Measurements from ENCODE around the gene PTGIR. TPM values are rescaled to one million over a fixed set of nuclear protein-coding genes. Genes with fewer than 3 reads are reported as not detected.

Gene PTGIR
- total and polyA plus RNA-seq, 10 of the 15 experiments (the other 5 are each of a cell fraction or from before 2014, with no cell fraction given), result 0.34 to 29.1 (median 9.9) TPM

- Histone ChIP-seq H3K9ac (ENCODE audit: control insufficient read depth, insufficient read depth, low read length) (no peak overlapping the region), H3K4me2 (ENCODE audit: control insufficient read depth, insufficient read depth) (no peak overlapping the region), H3K4me1 (ENCODE audit: control insufficient read depth, insufficient read depth, low read length) (no peaks in the 10 kb centered on the region), H3K4me3 (no peak overlapping the region), H3K9me3 (replicated peaks; ENCODE audit: control insufficient read depth, insufficient read depth, low read length) (no peaks in the 10 kb centered on the region), H3K27ac (ENCODE audit: control insufficient read depth, insufficient read depth) (no peak overlapping the region), H3K79me2 (ENCODE audit: control insufficient read depth, insufficient read depth, low read length) (no peaks in the 10 kb centered on the region), H3K27me3 (replicated peaks in 1 of 2; ENCODE audit: control insufficient read depth in 2 of 2, insufficient read depth in 2 of 2, low read length in 1 of 2) (no peaks in the 10 kb centered on the region), H2AFZ (ENCODE audit: control insufficient read depth, low read depth, low read length) (no peak overlapping the region), H3K36me3 (ENCODE audit: control insufficient read depth in 2 of 2, insufficient read depth in 2 of 2, low read length in 1 of 2) (no peaks in the 10 kb centered on the region), H4K20me1 (ENCODE audit: control insufficient read depth, insufficient read depth) (no peaks in the 10 kb centered on the region)
- SMC1A ChIA-PET (ENCODE audit: uncharacterized antibody, unreplicated experiment), result interaction anchor here (0.6 kb wide), 1 partner anchor 17 kb away, joined by 3 read pairs; no protein-coding TSS in a partner anchor
- 39% methylated on average over 6 of the region's 8 CpGs for WGBS (ENCODE audit: insufficient coverage, insufficient replicate concordance, low lambda C conversion rate, missing lambda C conversion rate)
- DNase-seq (ENCODE audit: low read depth, low spot score) (no peak), FAIRE-seq (no peak), ATAC-seq (no peak)
- intact Hi-C loops (cut with micrococcal nuclease; ENCODE audit: unreplicated experiment) (no loop called here), in situ Hi-C loops (cut with MboI) (no loop called here)
- RAD21 ChIA-PET (ENCODE audit: unreplicated experiment), result no interaction called here
- no peak for TF ChIP-seq CHD4 (IDR thresholded peaks at IDR 0.05)
- BruUV-seq (replicated peaks), result no TSS peak
- CTCF ChIA-PET, result interaction anchor here (1.6 kb wide), 1 partner anchor 31 kb away, joined by 7 read pairs; no protein-coding TSS in a partner anchor
- POLR2A ChIA-PET, result no interaction called here
Measured at GRCh38 chr19:46573679-46574498, 51.0 kb downstream of the PTGIR start.

- SMC1A ChIA-PET (ENCODE audit: uncharacterized antibody, unreplicated experiment), result no interaction called here
- in situ Hi-C loops (cut with MboI), result no loop called here
- H3K4me1 ChIP-seq (ENCODE audit: control insufficient read depth, insufficient read depth, low read length), result no peaks in the 10 kb centered on the region
- no peaks in the 10 kb centered on the region for H3K27me3 ChIP-seq (replicated peaks in 1 of 2; ENCODE audit: control insufficient read depth in 2 of 2, insufficient read depth in 2 of 2, low read length in 1 of 2)
- CTCF ChIA-PET, result interaction anchor here (0.6 to 0.8 kb wide), 3 partner anchors 42 to 894 kb away, joined by 3 to 4 read pairs (median 4); no protein-coding TSS in a partner anchor
- POLR2A ChIA-PET, result interaction anchor here (0.6 kb wide), 1 partner anchor 824 kb away, joined by 3 read pairs; no protein-coding TSS in a partner anchor
- RAD21 ChIA-PET (ENCODE audit: unreplicated experiment), result no interaction called here
- H3K4me3 ChIP-seq, result no peak overlapping the region
- no peaks in the 10 kb centered on the region for H3K9me3 ChIP-seq (replicated peaks; ENCODE audit: control insufficient read depth, insufficient read depth, low read length)
- 47% methylated on average over 4 of the region's 5 CpGs for WGBS (ENCODE audit: insufficient coverage, insufficient replicate concordance, low lambda C conversion rate, missing lambda C conversion rate)
- H3K27ac ChIP-seq (ENCODE audit: control insufficient read depth, insufficient read depth), result no peak overlapping the region
- no TSS peak for BruUV-seq (replicated peaks)
- H4K20me1 ChIP-seq (ENCODE audit: control insufficient read depth, insufficient read depth), result no peaks in the 10 kb centered on the region
- H2AFZ ChIP-seq (ENCODE audit: control insufficient read depth, low read depth, low read length), result no peak overlapping the region
- H3K9ac ChIP-seq (ENCODE audit: control insufficient read depth, insufficient read depth, low read length), result no peak overlapping the region
- FAIRE-seq (no peak), ATAC-seq (0 out of 3 replicates have a peak, but pooled peaks have one; percentile 34), DNase-seq (ENCODE audit: low read depth, low spot score) (no peak)
- intact Hi-C loops (cut with micrococcal nuclease; ENCODE audit: unreplicated experiment), result no loop called here
- no peaks in the 10 kb centered on the region for H3K79me2 ChIP-seq (ENCODE audit: control insufficient read depth, insufficient read depth, low read length)
- TF ChIP-seq CTCF (IDR thresholded peaks at IDR 0.05 in 2 of 3, conservative IDR thresholded peaks at IDR 0.05 in 1 of 3; ENCODE audit: control insufficient read depth in 2 of 3, extremely low read depth in 1 of 3, insufficient read depth in 1 of 3, low read depth in 3 of 3, low read length in 3 of 3), result 0 out of 6 replicates have a peak, but pooled peaks of 1 of the 3 experiments have one; percentile 7
- TF ChIP-seq CBX3 (IDR thresholded peaks at IDR 0.05; ENCODE audit: borderline replicate concordance, low read depth), result no peak
- H3K36me3 ChIP-seq (ENCODE audit: control insufficient read depth in 2 of 2, insufficient read depth in 2 of 2, low read length in 1 of 2), result no peaks in the 10 kb centered on the region
- H3K4me2 ChIP-seq (ENCODE audit: control insufficient read depth, insufficient read depth), result no peak overlapping the region
Measured at GRCh38 chr19:46571495-46571894, 53.4 kb downstream of the PTGIR start.

Other genes with a start within 250 kb of the PTGIR start
Only the 7 nearest of the 13 such genes appear.
- gene PNMA8B, start 129.2 kb downstream of the PTGIR start, total RNA-seq (2014; rRNA removed), result not detected in 2 replicates
- gene PNMA8B, start 129.2 kb downstream of the PTGIR start, total RNA-seq (2014; rRNA removed; fragmentation: Illumina TruSeq; extraction: Trizol), result not detected in 2 replicates
- gene PNMA8B, start 129.2 kb downstream of the PTGIR start, total RNA-seq (2021), result not detected in 2 replicates
- gene PNMA8B, start 129.2 kb downstream of the PTGIR start, polyA plus RNA-seq (2011; rRNA removed), result not detected in 2 replicates
- gene PNMA8B, start 129.2 kb downstream of the PTGIR start, polyA plus RNA-seq (2014; fragmentation: Illumina TruSeq; extraction: Trizol), result 0.01 TPM in 1 of 2 replicates, not detected in the other
- not detected for gene PNMA8B, start 129.2 kb downstream of the PTGIR start, polyA plus RNA-seq (2014; fragmentation: Nextera tagmentation; extraction: Ambion mirVana)
- not detected in 2 replicates for gene PNMA8B, start 129.2 kb downstream of the PTGIR start, polyA plus RNA-seq (2014; rRNA removed)
- gene PNMA8B, start 129.2 kb downstream of the PTGIR start, polyA plus RNA-seq (2016; fragmentation: Nextera tagmentation; extraction: Ambion mirVana), result not detected
- gene CALM3, start 23.8 kb downstream of the PTGIR start, total RNA-seq (2014; rRNA removed), result 177 and 178 TPM in 2 replicates
- gene CALM3, start 23.8 kb downstream of the PTGIR start, total RNA-seq (2014; rRNA removed; fragmentation: Illumina TruSeq; extraction: Trizol), result 197 and 205 TPM in 2 replicates
- gene CALM3, start 23.8 kb downstream of the PTGIR start, total RNA-seq (2021), result 371 and 375 TPM in 2 replicates
- gene CALM3, start 23.8 kb downstream of the PTGIR start, polyA plus RNA-seq (2011; rRNA removed), result 733 and 849 TPM in 2 replicates
- 338 and 393 TPM in 2 replicates for gene CALM3, start 23.8 kb downstream of the PTGIR start, polyA plus RNA-seq (2014; fragmentation: Illumina TruSeq; extraction: Trizol)
- gene CALM3, start 23.8 kb downstream of the PTGIR start, polyA plus RNA-seq (2014; fragmentation: Nextera tagmentation; extraction: Ambion mirVana), result 100 to 1,000 TPM; 164 to 202 TPM
- 346 and 407 TPM in 2 replicates for gene CALM3, start 23.8 kb downstream of the PTGIR start, polyA plus RNA-seq (2014; rRNA removed)
- gene CALM3, start 23.8 kb downstream of the PTGIR start, polyA plus RNA-seq (2016; fragmentation: Nextera tagmentation; extraction: Ambion mirVana), result 100 to 1,000 TPM; 349 to 375 TPM
- gene GNG8, start 11.1 kb upstream of the PTGIR start, total RNA-seq (2014; rRNA removed), result not detected in 2 replicates
- gene GNG8, start 11.1 kb upstream of the PTGIR start, total RNA-seq (2014; rRNA removed; fragmentation: Illumina TruSeq; extraction: Trizol), result not detected in 2 replicates
- gene GNG8, start 11.1 kb upstream of the PTGIR start, total RNA-seq (2021), result not detected in 2 replicates
- 1.2 TPM in 1 of 2 replicates, not detected in the other for gene GNG8, start 11.1 kb upstream of the PTGIR start, polyA plus RNA-seq (2011; rRNA removed)
- not detected in 2 replicates for gene GNG8, start 11.1 kb upstream of the PTGIR start, polyA plus RNA-seq (2014; fragmentation: Illumina TruSeq; extraction: Trizol)
- gene GNG8, start 11.1 kb upstream of the PTGIR start, polyA plus RNA-seq (2014; fragmentation: Nextera tagmentation; extraction: Ambion mirVana), result 1 to 10 TPM; 4.1 to 6.6 TPM
- gene GNG8, start 11.1 kb upstream of the PTGIR start, polyA plus RNA-seq (2014; rRNA removed), result not detected in 2 replicates
- gene GNG8, start 11.1 kb upstream of the PTGIR start, polyA plus RNA-seq (2016; fragmentation: Nextera tagmentation; extraction: Ambion mirVana), result 1 to 10 TPM in 1 of 2 experiments, not detected in 1; 1.3 TPM
- gene DACT3, start 36.1 kb upstream of the PTGIR start, total RNA-seq (2014; rRNA removed), result 0.27 and 0.62 TPM in 2 replicates
- 0.23 and 0.27 TPM in 2 replicates for gene DACT3, start 36.1 kb upstream of the PTGIR start, total RNA-seq (2014; rRNA removed; fragmentation: Illumina TruSeq; extraction: Trizol)
- 0.64 and 0.74 TPM in 2 replicates for gene DACT3, start 36.1 kb upstream of the PTGIR start, total RNA-seq (2021)
- 2.4 and 2.5 TPM in 2 replicates for gene DACT3, start 36.1 kb upstream of the PTGIR start, polyA plus RNA-seq (2011; rRNA removed)
- 0.35 and 0.76 TPM in 2 replicates for gene DACT3, start 36.1 kb upstream of the PTGIR start, polyA plus RNA-seq (2014; fragmentation: Illumina TruSeq; extraction: Trizol)
- gene DACT3, start 36.1 kb upstream of the PTGIR start, polyA plus RNA-seq (2014; fragmentation: Nextera tagmentation; extraction: Ambion mirVana), result under 1 TPM; 0.11 to 0.16 TPM
- 0.46 and 0.47 TPM in 2 replicates for gene DACT3, start 36.1 kb upstream of the PTGIR start, polyA plus RNA-seq (2014; rRNA removed)
- under 1 TPM in 1 of 2 experiments, not detected in 1; 0.05 TPM for gene DACT3, start 36.1 kb upstream of the PTGIR start, polyA plus RNA-seq (2016; fragmentation: Nextera tagmentation; extraction: Ambion mirVana)
- gene PRKD2, start 92.0 kb upstream of the PTGIR start, total RNA-seq (2014; rRNA removed), result 25.1 and 35.4 TPM in 2 replicates
- gene PRKD2, start 92.0 kb upstream of the PTGIR start, total RNA-seq (2014; rRNA removed; fragmentation: Illumina TruSeq; extraction: Trizol), result 13.3 and 14.4 TPM in 2 replicates
- 88.9 and 98.8 TPM in 2 replicates for gene PRKD2, start 92.0 kb upstream of the PTGIR start, total RNA-seq (2021)
- gene PRKD2, start 92.0 kb upstream of the PTGIR start, polyA plus RNA-seq (2011; rRNA removed), result 7.7 and 12.6 TPM in 2 replicates
- gene PRKD2, start 92.0 kb upstream of the PTGIR start, polyA plus RNA-seq (2014; fragmentation: Illumina TruSeq; extraction: Trizol), result 16.9 and 31.3 TPM in 2 replicates
- gene PRKD2, start 92.0 kb upstream of the PTGIR start, polyA plus RNA-seq (2014; fragmentation: Nextera tagmentation; extraction: Ambion mirVana), result 10 to 100 TPM in 1 of 2 experiments, 1 to 10 TPM in 1; 2.3 to 11.8 TPM
- gene PRKD2, start 92.0 kb upstream of the PTGIR start, polyA plus RNA-seq (2014; rRNA removed), result 34.4 and 45.7 TPM in 2 replicates
- gene PRKD2, start 92.0 kb upstream of the PTGIR start, polyA plus RNA-seq (2016; fragmentation: Nextera tagmentation; extraction: Ambion mirVana), result 10 to 100 TPM; 44.6 to 50.7 TPM
- gene FKRP, start 121.0 kb upstream of the PTGIR start, total RNA-seq (2014; rRNA removed), result 7.9 and 10.1 TPM in 2 replicates
- gene FKRP, start 121.0 kb upstream of the PTGIR start, total RNA-seq (2014; rRNA removed; fragmentation: Illumina TruSeq; extraction: Trizol), result 5.8 and 6.9 TPM in 2 replicates
- gene FKRP, start 121.0 kb upstream of the PTGIR start, total RNA-seq (2021), result 13.0 and 13.3 TPM in 2 replicates
- gene FKRP, start 121.0 kb upstream of the PTGIR start, polyA plus RNA-seq (2011; rRNA removed), result 3.3 and 4.2 TPM in 2 replicates
- 8.0 and 8.7 TPM in 2 replicates for gene FKRP, start 121.0 kb upstream of the PTGIR start, polyA plus RNA-seq (2014; fragmentation: Illumina TruSeq; extraction: Trizol)
- gene FKRP, start 121.0 kb upstream of the PTGIR start, polyA plus RNA-seq (2014; fragmentation: Nextera tagmentation; extraction: Ambion mirVana), result 1 to 10 TPM; 1.3 to 1.8 TPM
- gene FKRP, start 121.0 kb upstream of the PTGIR start, polyA plus RNA-seq (2014; rRNA removed), result 14.1 and 14.2 TPM in 2 replicates
- 1 to 10 TPM; 6.7 to 8.8 TPM for gene FKRP, start 121.0 kb upstream of the PTGIR start, polyA plus RNA-seq (2016; fragmentation: Nextera tagmentation; extraction: Ambion mirVana)
- gene STRN4, start 121.4 kb upstream of the PTGIR start, total RNA-seq (2014; rRNA removed), result 51.1 and 54.8 TPM in 2 replicates
- 17.5 and 18.9 TPM in 2 replicates for gene STRN4, start 121.4 kb upstream of the PTGIR start, total RNA-seq (2014; rRNA removed; fragmentation: Illumina TruSeq; extraction: Trizol)
- gene STRN4, start 121.4 kb upstream of the PTGIR start, total RNA-seq (2021), result 55.0 and 56.1 TPM in 2 replicates
- 19.7 and 26.1 TPM in 2 replicates for gene STRN4, start 121.4 kb upstream of the PTGIR start, polyA plus RNA-seq (2011; rRNA removed)
- 4.5 and 16.0 TPM in 2 replicates for gene STRN4, start 121.4 kb upstream of the PTGIR start, polyA plus RNA-seq (2014; fragmentation: Illumina TruSeq; extraction: Trizol)
- 1 to 10 TPM in 1 of 2 experiments, under 1 TPM in 1; 0.42 to 1.6 TPM for gene STRN4, start 121.4 kb upstream of the PTGIR start, polyA plus RNA-seq (2014; fragmentation: Nextera tagmentation; extraction: Ambion mirVana)
- 62.8 and 65.4 TPM in 2 replicates for gene STRN4, start 121.4 kb upstream of the PTGIR start, polyA plus RNA-seq (2014; rRNA removed)
- gene STRN4, start 121.4 kb upstream of the PTGIR start, polyA plus RNA-seq (2016; fragmentation: Nextera tagmentation; extraction: Ambion mirVana), result 10 to 100 TPM in 1 of 2 experiments, 1 to 10 TPM in 1; 6.6 to 27.9 TPM

Data from GM12878 (cell line).